ENCODE measurements around the gene INO80E. TPM values are rescaled to one million over a fixed set of nuclear protein-coding genes. Genes with fewer than 3 reads are reported as not detected.
A peak's percentile ranks its signal among the peaks of the same experiment; 100 is the strongest.

Gene INO80E
- total RNA-seq, 1 donor from 2014 or later, result 58.4 TPM

DNA sequence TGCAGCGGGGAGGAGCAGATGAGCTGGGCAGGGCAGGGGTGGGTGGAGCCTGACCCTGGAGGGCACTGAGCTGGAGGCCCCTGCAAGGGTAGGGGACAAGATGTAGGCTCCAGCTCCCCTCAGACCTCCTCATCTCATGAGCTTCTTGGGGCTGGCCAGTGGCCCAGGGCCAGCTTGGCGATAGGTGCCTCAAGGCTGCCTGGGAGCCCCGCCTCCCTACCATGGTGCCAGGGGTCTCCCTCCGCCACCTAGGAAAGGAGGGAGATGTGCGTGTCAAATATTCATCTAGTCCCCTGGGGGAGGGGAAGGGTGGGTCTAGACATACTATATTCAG is 4.5 kb upstream of the INO80E start:
- H3K27me3 ChIP-seq (ENCODE audit: low read depth), result no peaks in the 10 kb centered on the region
- TF ChIP-seq, protein P1, sequence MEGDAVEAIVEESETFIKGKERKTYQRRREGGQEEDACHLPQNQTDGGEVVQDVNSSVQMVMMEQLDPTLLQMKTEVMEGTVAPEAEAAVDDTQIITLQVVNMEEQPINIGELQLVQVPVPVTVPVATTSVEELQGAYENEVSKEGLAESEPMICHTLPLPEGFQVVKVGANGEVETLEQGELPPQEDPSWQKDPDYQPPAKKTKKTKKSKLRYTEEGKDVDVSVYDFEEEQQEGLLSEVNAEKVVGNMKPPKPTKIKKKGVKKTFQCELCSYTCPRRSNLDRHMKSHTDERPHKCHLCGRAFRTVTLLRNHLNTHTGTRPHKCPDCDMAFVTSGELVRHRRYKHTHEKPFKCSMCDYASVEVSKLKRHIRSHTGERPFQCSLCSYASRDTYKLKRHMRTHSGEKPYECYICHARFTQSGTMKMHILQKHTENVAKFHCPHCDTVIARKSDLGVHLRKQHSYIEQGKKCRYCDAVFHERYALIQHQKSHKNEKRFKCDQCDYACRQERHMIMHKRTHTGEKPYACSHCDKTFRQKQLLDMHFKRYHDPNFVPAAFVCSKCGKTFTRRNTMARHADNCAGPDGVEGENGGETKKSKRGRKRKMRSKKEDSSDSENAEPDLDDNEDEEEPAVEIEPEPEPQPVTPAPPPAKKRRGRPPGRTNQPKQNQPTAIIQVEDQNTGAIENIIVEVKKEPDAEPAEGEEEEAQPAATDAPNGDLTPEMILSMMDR (IDR thresholded peaks at IDR 0.05), result no peak
- peaks cover 74% of the 10 kb centered on the region for H3K36me3 ChIP-seq
- intact Hi-C loops (cut with DNase I), result no loop called here
- no peak overlapping the region for H3K27ac ChIP-seq
- DNase-seq, result no peak
- ATAC-seq, result no peak
- no peak overlapping the region for H3K4me3 ChIP-seq
- H3K9me3 ChIP-seq, result no peaks in the 10 kb centered on the region
- peaks cover 55% of the 10 kb centered on the region for H3K4me1 ChIP-seq

DNA sequence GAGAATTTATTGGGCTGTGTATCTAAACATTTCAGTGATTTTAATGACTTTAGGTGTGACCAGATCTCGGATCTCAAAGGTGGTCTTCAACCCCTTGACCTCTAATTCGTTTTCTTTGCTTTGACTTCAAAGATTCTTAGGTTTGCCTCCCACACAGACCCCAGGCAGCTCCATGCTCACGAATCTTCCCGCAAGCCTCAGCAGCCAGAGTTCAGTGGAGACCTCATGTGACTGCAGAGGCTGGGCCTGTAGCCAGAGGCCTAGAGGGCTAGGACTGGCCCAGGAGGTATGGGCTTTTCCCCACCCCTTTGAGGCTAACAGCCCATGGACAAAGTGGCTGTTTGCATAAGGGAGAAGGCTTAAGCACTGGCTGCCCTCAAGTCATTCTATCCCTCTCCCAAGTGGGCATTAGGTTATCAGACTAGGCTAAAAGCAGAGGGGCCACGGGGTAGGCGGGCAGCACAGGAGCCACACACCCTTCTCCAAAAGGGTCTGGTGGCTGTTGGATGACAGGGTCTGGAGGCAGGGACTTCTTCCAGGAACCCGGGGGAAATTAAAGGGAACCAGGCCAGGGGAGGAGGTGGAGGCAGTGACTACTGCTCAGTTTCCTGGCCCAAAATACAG is 3.6 kb upstream of the INO80E start:
- no peaks in the 10 kb centered on the region for H3K9me3 ChIP-seq
- H3K4me3 ChIP-seq, result no peak overlapping the region
- ATAC-seq (no peak), DNase-seq (no peak)
- TF ChIP-seq, protein P1 (IDR thresholded peaks at IDR 0.05), result no peak
- no peaks in the 10 kb centered on the region for H3K27me3 ChIP-seq (ENCODE audit: low read depth)
- H3K36me3 ChIP-seq, result peaks cover 65% of the 10 kb centered on the region
- peaks cover 54% of the 10 kb centered on the region for H3K4me1 ChIP-seq
- H3K27ac ChIP-seq, result no peak overlapping the region
- intact Hi-C loops (cut with DNase I), result no loop called here

DNA sequence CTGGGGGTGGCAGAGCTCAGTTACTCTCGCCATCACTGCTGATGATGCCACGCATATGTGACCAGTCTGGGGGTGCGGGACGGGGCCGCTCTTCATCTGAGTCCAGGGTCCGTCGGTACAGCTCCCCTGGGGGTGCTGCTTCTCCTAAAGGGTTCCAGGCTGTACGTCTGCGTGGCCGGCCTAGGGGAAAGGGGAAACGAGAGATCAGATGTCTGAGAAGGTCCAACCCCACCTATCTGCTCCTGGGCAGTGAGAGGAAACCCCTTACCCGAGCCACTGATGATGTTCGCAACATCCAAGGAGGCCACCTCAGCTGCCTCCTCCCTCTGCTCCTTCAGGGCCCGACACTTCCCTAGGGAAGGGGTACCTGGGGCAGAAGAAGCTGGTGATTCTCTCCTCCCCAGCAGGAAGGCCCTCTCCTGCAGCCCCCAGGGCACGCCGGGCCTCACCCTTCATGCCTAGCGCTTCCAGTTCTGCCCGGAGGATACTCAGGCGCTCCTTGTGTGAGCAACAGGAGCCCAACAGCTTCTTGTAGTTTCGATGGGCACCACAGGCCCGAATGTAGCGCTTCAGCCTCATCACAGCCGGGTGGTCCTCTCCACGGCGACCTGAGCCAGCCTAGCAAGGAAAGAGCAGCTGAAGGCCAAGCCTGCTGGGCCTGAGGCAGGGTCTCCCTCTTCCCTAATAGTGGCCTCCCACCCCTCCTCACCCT is 2.7 kb upstream of the INO80E start:
- Histone ChIP-seq H3K36me3 (peaks cover 56% of the 10 kb centered on the region), H3K4me1 (peaks cover 50% of the 10 kb centered on the region), H3K4me3 (no peak overlapping the region), H3K27ac (no peak overlapping the region), H3K27me3 (ENCODE audit: low read depth) (no peaks in the 10 kb centered on the region), H3K9me3 (no peaks in the 10 kb centered on the region)
- ATAC-seq, result no peak
- TF ChIP-seq, protein P1 (IDR thresholded peaks at IDR 0.05), result no peak
- DNase-seq, result peak; percentile 46
- intact Hi-C loops (cut with DNase I), result no loop called here

DNA sequence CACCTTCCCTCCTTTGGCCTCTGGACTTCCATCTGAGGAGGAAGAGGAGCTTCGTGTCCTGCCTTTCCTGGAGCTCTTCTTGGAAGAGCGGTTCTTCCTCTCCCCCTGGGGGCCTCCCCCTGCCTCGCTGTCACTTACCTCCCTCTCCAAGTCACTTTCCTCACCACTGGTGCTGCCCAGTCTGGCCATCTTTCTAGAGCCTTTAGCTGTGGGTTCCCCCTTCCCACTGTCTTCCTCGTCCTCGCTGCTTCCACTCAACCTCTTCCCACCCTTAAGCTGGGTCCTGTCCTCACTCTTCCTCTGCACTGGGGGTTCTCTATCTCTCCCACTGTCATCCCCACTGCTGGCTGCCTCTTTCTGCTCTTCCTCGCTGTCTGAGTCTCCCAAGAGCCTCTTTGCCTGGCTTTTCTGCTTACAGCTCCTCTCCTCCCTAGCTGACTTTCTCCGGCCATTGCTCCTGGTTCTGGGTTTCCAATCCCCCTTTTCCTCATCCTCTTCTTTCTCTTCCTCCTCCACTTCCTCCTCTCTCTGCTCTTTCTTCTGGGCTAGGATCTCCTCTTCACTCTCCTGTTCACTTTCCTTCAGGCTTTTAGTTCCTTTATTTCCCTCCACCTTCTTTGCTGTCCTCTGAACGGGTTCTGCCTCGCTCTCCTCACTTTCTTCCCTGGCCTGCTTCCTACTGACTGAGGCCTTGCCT is 2.0 kb upstream of the INO80E start:
- H3K4me3 ChIP-seq, result peak overlapping the region; percentile 83
- intact Hi-C loops (cut with DNase I), result no loop called here
- no peaks in the 10 kb centered on the region for H3K27me3 ChIP-seq (ENCODE audit: low read depth)
- peaks cover 50% of the 10 kb centered on the region for H3K4me1 ChIP-seq
- ATAC-seq (no peak), DNase-seq (no peak)
- peak overlapping the region; percentile 96 for H3K27ac ChIP-seq
- no peaks in the 10 kb centered on the region for H3K9me3 ChIP-seq
- H3K36me3 ChIP-seq, result peaks cover 51% of the 10 kb centered on the region
- TF ChIP-seq, protein P1 (IDR thresholded peaks at IDR 0.05), result no peak

DNA sequence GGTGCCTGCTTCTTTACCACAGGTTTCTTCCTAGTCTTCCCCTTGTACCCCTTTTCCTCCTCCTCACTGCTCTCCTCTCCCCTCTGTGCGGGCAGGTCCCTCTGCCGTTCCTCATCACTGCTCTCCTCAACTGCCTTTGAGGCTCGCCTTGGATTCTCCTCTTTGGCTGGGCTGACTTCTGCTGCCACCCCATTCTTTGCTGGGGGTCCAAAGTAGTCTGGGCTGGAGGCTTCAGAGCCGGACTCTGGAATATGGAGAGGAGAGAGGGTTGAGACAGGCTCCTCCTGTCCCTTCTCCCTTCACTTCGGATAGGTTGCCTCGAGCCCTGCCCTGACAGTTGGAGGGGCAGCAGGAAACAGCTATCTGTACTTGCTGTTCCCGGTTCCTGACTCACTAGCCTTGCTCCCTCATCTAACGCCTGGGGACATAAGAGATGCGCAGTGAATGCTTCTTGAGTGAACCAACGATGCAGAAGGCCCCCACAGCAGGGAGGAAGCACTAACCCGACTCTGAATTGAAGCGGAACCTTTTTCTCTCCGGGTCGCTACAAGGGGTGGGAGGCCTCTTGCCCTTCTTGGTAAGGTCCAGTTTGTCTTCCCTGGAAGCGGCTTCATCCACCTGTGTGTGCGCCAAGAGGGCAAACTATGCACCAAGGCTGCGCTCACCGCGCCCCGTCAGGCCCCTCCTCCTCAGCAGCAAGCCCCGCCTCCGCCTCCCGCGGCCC is 1.3 kb upstream of the INO80E start:
- H3K27ac ChIP-seq, result peak overlapping the region; percentile 96
- intact Hi-C loops (cut with DNase I), result no loop called here
- peaks cover 44% of the 10 kb centered on the region for H3K36me3 ChIP-seq
- no peaks in the 10 kb centered on the region for H3K27me3 ChIP-seq (ENCODE audit: low read depth)
- TF ChIP-seq, protein P1 (IDR thresholded peaks at IDR 0.05), result no peak
- DNase-seq, result no peak
- H3K4me1 ChIP-seq, result peaks cover 50% of the 10 kb centered on the region
- ATAC-seq, result peak; percentile 79 to 80
- H3K4me3 ChIP-seq, result peak overlapping the region; percentile 83
- no peaks in the 10 kb centered on the region for H3K9me3 ChIP-seq
